Adrenal gland (tissue), 5 donors: ENCODE results near the gene RHEBL1.

Source experiments
- CTCF ChIP-seq, 6 experiments: fragments of 450-650 bp in 4 of 6; fragments of 200-600 bp in 2 of 6; sonication (generic) in 1 of 6; IDR thresholded peaks; 1 replicate in 5 of 6; 2 replicates in 1 of 6; pipeline versions ENCODE4 v1.5.1 to v1.8.0; 2016 to 2021; ENCODE audit warnings: antibody characterized with exemption in 6 of 6, mild to moderate bottlenecking in 2 of 6, moderate library complexity in 1 of 6
- POLR2A ChIP-seq, 2 donors: fragments of 450-650 bp; IDR thresholded peaks; one replicate each; pipeline ENCODE4 v1.6.1; 2017; ENCODE audit warnings: antibody characterized with exemption in 2 of 2, mild to moderate bottlenecking in 2 of 2, moderate library complexity in 1 of 2
- donor health status: DM: no; HTN: no; CAD: no.

- TF ChIP-seq CTCF (IDR thresholded peaks at IDR 0.05) (no peak), POLR2A (IDR thresholded peaks at IDR 0.05) (no peak)
These were observed 20.1 kb downstream of the RHEBL1 start for GRCh38 chr12:49049566-49050224.
